ENCODE results near the gene COTL1. TPM values are rescaled to one million over a fixed set of nuclear protein-coding genes. Genes with fewer than 3 reads are reported as not detected.

COTL1 gene
- total RNA-seq, 1 experiment from 2014 or later: 102 TPM

DNA sequence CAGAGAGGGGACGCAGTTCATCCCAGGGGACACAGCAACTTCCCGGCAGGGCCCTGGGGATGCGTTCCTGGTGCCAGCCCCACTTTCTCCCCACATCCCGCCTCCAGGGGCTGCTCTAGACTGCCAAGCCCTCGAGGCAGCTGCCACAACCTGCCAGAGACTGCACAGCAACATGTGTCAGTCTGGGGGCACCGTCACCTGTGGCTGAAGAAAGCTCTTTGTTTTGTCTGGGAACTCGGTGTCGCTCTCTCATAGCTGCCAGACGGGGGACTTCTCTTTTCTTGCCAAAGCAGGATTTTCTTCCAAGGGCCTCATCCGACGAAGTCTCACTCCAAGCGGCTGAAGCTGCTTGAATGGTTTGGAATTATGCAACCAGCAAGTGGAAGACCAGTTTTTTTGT, 43.7 kb downstream of the COTL1 start:
- Mint-ChIP-seq H3K4me1 (peaks cover 6% of the 10 kb centered on the region; the same call in 1 of the 2 replicates), H3K9me3 (peaks cover 10% of the 10 kb centered on the region), H3K4me3 (no peak overlapping the region), H3K36me3 (peaks cover 21% of the 10 kb centered on the region), H3K27me3 (ENCODE audit: low read depth) (no peaks in the 10 kb centered on the region), H3K27ac (peak overlapping the region; percentile 68)
- CTCF ChIA-PET: interaction anchor here (0.5 to 1.7 kb wide), 5 partner anchors 8 to 63 kb away, joined by 3 to 5 read pairs (median 3); no protein-coding TSS in a partner anchor
- POLR2A ChIA-PET: no interaction called here
- DNase-seq (ENCODE audit: low spot score) (peak; percentile 31), ATAC-seq (peak; percentile 80)
- TF ChIP-seq ESRRA (CRISPR knock-in tag; IDR thresholded peaks at IDR 0.05; ENCODE audit: borderline replicate concordance): no peak
- TF ChIP-seq, protein P1, sequence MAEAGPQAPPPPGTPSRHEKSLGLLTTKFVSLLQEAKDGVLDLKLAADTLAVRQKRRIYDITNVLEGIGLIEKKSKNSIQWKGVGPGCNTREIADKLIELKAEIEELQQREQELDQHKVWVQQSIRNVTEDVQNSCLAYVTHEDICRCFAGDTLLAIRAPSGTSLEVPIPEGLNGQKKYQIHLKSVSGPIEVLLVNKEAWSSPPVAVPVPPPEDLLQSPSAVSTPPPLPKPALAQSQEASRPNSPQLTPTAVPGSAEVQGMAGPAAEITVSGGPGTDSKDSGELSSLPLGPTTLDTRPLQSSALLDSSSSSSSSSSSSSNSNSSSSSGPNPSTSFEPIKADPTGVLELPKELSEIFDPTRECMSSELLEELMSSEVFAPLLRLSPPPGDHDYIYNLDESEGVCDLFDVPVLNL (CRISPR knock-in tag; IDR thresholded peaks at IDR 0.05; ENCODE audit: borderline replicate concordance, low read depth): no peak

DNA sequence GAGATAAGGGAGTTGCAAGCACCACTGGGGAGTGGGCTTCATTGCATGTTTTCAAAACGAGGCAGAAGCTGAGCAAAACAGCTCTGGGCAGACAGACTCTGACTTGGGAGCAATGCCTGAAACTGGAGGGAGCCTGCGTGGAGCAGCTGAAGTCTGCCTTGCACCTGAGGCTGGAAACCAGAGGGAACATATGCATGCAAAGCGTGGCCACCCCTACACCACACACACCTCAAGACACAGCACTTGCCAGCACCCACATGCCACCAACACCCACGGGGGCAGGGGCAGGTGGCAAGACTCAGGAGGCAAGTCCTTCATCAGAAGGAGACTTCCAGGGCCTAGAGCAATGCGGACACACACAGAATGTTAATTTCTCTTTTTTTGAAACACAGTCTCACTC, 45.8 kb downstream of the COTL1 start:
- POLR2A ChIA-PET: no interaction called here
- no peak for ATAC-seq
- H3K9me3 Mint-ChIP-seq: peaks cover 10% of the 10 kb centered on the region
- no peak for DNase-seq (ENCODE audit: low spot score)
- no peak overlapping the region for H3K4me3 Mint-ChIP-seq
- H3K4me1 Mint-ChIP-seq: peaks cover 13% of the 10 kb centered on the region
- peak overlapping the region; percentile 89; the same call in 1 of the 2 replicates for H3K27ac Mint-ChIP-seq
- no peak for TF ChIP-seq ELF4 (CRISPR knock-in tag; IDR thresholded peaks at IDR 0.05; ENCODE audit: low read depth)
- TF ChIP-seq, protein P2, sequence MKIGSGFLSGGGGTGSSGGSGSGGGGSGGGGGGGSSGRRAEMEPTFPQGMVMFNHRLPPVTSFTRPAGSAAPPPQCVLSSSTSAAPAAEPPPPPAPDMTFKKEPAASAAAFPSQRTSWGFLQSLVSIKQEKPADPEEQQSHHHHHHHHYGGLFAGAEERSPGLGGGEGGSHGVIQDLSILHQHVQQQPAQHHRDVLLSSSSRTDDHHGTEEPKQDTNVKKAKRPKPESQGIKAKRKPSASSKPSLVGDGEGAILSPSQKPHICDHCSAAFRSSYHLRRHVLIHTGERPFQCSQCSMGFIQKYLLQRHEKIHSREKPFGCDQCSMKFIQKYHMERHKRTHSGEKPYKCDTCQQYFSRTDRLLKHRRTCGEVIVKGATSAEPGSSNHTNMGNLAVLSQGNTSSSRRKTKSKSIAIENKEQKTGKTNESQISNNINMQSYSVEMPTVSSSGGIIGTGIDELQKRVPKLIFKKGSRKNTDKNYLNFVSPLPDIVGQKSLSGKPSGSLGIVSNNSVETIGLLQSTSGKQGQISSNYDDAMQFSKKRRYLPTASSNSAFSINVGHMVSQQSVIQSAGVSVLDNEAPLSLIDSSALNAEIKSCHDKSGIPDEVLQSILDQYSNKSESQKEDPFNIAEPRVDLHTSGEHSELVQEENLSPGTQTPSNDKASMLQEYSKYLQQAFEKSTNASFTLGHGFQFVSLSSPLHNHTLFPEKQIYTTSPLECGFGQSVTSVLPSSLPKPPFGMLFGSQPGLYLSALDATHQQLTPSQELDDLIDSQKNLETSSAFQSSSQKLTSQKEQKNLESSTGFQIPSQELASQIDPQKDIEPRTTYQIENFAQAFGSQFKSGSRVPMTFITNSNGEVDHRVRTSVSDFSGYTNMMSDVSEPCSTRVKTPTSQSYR (CRISPR knock-in tag; IDR thresholded peaks at IDR 0.05): no peak
- TF ChIP-seq HMGA2 (CRISPR knock-in tag; IDR thresholded peaks at IDR 0.05): no peak
- no peak for TF ChIP-seq RELA (CRISPR knock-in tag; IDR thresholded peaks at IDR 0.05; ENCODE audit: borderline replicate concordance)
- no peak for TF ChIP-seq ESRRA (CRISPR knock-in tag; IDR thresholded peaks at IDR 0.05; ENCODE audit: borderline replicate concordance)
- no peak for TF ChIP-seq NR1H2 (CRISPR knock-in tag; IDR thresholded peaks at IDR 0.05)
- no peak for TF ChIP-seq TEAD1 (CRISPR knock-in tag; IDR thresholded peaks at IDR 0.05)
- TF ChIP-seq, protein P3, sequence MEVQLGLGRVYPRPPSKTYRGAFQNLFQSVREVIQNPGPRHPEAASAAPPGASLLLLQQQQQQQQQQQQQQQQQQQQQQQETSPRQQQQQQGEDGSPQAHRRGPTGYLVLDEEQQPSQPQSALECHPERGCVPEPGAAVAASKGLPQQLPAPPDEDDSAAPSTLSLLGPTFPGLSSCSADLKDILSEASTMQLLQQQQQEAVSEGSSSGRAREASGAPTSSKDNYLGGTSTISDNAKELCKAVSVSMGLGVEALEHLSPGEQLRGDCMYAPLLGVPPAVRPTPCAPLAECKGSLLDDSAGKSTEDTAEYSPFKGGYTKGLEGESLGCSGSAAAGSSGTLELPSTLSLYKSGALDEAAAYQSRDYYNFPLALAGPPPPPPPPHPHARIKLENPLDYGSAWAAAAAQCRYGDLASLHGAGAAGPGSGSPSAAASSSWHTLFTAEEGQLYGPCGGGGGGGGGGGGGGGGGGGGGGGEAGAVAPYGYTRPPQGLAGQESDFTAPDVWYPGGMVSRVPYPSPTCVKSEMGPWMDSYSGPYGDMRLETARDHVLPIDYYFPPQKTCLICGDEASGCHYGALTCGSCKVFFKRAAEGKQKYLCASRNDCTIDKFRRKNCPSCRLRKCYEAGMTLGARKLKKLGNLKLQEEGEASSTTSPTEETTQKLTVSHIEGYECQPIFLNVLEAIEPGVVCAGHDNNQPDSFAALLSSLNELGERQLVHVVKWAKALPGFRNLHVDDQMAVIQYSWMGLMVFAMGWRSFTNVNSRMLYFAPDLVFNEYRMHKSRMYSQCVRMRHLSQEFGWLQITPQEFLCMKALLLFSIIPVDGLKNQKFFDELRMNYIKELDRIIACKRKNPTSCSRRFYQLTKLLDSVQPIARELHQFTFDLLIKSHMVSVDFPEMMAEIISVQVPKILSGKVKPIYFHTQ (CRISPR knock-in tag; IDR thresholded peaks at IDR 0.05): no peak
- TF ChIP-seq GTF2I (CRISPR knock-in tag; conservative IDR thresholded peaks at IDR 0.05): no peak
- peaks cover 24% of the 10 kb centered on the region for H3K36me3 Mint-ChIP-seq
- no peaks in the 10 kb centered on the region for H3K27me3 Mint-ChIP-seq (ENCODE audit: low read depth)
- CTCF ChIA-PET: no interaction called here

DNA sequence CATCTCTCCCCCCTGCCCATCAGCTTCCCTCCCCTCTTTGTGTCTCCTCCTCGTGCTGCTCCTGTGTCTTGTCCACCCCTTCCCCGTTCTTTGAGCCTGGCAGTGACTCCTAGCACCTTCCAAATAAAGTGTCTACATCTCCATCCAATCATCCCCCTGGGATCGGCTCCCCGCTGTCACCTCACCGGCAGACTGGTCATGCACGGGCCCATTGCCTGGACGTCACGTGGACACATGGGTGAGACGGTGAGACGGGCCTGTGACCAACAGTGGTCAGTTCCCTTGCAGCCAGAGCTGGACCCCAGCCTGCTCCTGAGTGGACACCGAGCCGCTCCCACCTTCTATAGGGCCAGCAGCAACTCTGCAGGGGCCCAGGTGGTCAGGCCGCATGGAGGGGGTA, 46.4 kb downstream of the COTL1 start:
- peaks cover 19% of the 10 kb centered on the region for H3K4me1 Mint-ChIP-seq
- no peak overlapping the region for H3K4me3 Mint-ChIP-seq
- ChIA-PET CTCF (no interaction called here), POLR2A (no interaction called here)
- no peak for DNase-seq (ENCODE audit: low spot score)
- ATAC-seq: no peak
- H3K9me3 Mint-ChIP-seq: peaks cover 10% of the 10 kb centered on the region
- peaks cover 24% of the 10 kb centered on the region for H3K36me3 Mint-ChIP-seq
- peak overlapping the region; percentile 81 for H3K27ac Mint-ChIP-seq
- no peaks in the 10 kb centered on the region for H3K27me3 Mint-ChIP-seq (ENCODE audit: low read depth)
- TF ChIP-seq CREB1 (CRISPR knock-in tag; IDR thresholded peaks at IDR 0.05) (no peak), MXD4 (CRISPR knock-in tag; IDR thresholded peaks at IDR 0.05; ENCODE audit: borderline replicate concordance) (no peak), FOXP1 (CRISPR knock-in tag; IDR thresholded peaks at IDR 0.05; ENCODE audit: borderline replicate concordance) (no peak), ESRRA (CRISPR knock-in tag; IDR thresholded peaks at IDR 0.05; ENCODE audit: borderline replicate concordance) (no peak), ETV6 (CRISPR knock-in tag; IDR thresholded peaks at IDR 0.05) (no peak), ZNF317 (CRISPR knock-in tag; IDR thresholded peaks at IDR 0.05; ENCODE audit: borderline replicate concordance, low read depth) (no peak), ZBTB21 (CRISPR knock-in tag; IDR thresholded peaks at IDR 0.05; ENCODE audit: borderline replicate concordance) (no peak), ZNF121 (CRISPR knock-in tag; IDR thresholded peaks at IDR 0.05) (no peak), ZNF138 (CRISPR knock-in tag; conservative IDR thresholded peaks at IDR 0.05) (no peak)
- TF ChIP-seq, protein P4, sequence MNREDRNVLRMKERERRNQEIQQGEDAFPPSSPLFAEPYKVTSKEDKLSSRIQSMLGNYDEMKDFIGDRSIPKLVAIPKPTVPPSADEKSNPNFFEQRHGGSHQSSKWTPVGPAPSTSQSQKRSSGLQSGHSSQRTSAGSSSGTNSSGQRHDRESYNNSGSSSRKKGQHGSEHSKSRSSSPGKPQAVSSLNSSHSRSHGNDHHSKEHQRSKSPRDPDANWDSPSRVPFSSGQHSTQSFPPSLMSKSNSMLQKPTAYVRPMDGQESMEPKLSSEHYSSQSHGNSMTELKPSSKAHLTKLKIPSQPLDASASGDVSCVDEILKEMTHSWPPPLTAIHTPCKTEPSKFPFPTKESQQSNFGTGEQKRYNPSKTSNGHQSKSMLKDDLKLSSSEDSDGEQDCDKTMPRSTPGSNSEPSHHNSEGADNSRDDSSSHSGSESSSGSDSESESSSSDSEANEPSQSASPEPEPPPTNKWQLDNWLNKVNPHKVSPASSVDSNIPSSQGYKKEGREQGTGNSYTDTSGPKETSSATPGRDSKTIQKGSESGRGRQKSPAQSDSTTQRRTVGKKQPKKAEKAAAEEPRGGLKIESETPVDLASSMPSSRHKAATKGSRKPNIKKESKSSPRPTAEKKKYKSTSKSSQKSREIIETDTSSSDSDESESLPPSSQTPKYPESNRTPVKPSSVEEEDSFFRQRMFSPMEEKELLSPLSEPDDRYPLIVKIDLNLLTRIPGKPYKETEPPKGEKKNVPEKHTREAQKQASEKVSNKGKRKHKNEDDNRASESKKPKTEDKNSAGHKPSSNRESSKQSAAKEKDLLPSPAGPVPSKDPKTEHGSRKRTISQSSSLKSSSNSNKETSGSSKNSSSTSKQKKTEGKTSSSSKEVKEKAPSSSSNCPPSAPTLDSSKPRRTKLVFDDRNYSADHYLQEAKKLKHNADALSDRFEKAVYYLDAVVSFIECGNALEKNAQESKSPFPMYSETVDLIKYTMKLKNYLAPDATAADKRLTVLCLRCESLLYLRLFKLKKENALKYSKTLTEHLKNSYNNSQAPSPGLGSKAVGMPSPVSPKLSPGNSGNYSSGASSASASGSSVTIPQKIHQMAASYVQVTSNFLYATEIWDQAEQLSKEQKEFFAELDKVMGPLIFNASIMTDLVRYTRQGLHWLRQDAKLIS (CRISPR knock-in tag; IDR thresholded peaks at IDR 0.05; ENCODE audit: borderline replicate concordance): no peak
- TF ChIP-seq, protein P5, sequence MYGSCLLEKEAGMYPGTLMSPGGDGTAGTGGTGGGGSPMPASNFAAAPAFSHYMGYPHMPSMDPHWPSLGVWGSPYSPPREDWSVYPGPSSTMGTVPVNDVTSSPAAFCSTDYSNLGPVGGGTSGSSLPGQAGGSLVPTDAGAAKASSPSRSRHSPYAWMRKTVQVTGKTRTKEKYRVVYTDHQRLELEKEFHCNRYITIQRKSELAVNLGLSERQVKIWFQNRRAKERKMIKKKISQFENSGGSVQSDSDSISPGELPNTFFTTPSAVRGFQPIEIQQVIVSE (CRISPR knock-in tag; IDR thresholded peaks at IDR 0.05; ENCODE audit: borderline replicate concordance): no peak

Measured in WTC11 (cell line).